GM23338 (cell line): ENCODE data around the gene CASK.

ENCODE experiments used
- CREB1 ChIP-seq: fragments of 250-450 bp; sonication (Bioruptor Pico); IDR thresholded peaks from 2 replicates; pipeline ENCODE4 v1.5.0; 2020; ENCODE audit warnings: low read depth, mild to moderate bottlenecking, moderate library complexity
- CTCF ChIP-seq, 2 experiments: fragments of 200-600 bp in 1 of 2; sonication (generic) in 1 of 2; conservative IDR thresholded peaks; 2 replicates each; pipeline versions ENCODE4 v1.5.1 to v1.6.1; 2016 to 2017; ENCODE audit warnings: antibody characterized with exemption in 2 of 2, low read depth in 2 of 2, mild to moderate bottlenecking in 2 of 2, moderate library complexity in 1 of 2
- EZH2 ChIP-seq: fragments of 200-600 bp; sonication (generic); IDR thresholded peaks from one replicate; pipeline ENCODE4 v1.8.0; 2017; ENCODE audit warnings: antibody characterized with exemption, mild to moderate bottlenecking, low read depth; ENCODE audit not compliant: unreplicated experiment
- EZH2phosphoT487 ChIP-seq: fragments of 200-600 bp; sonication (generic); IDR thresholded peaks from one replicate; pipeline ENCODE4 v1.8.1; 2018; ENCODE audit warnings: antibody characterized with exemption; ENCODE audit not compliant: unreplicated experiment
- JUNB ChIP-seq: IDR thresholded peaks from one replicate; pipeline ENCODE4 v1.6.1; 2016; ENCODE audit warnings: antibody characterized with exemption; ENCODE audit not compliant: unreplicated experiment
- POLR2AphosphoS5 ChIP-seq: IDR thresholded peaks from 2 replicates; pipeline ENCODE4 v1.6.1; 2016; ENCODE audit warnings: antibody characterized with exemption, low read depth
- REST ChIP-seq: IDR thresholded peaks from one replicate; pipeline ENCODE4 v1.6.1; 2018; ENCODE audit warnings: antibody characterized with exemption; ENCODE audit not compliant: unreplicated experiment

- TF ChIP-seq CTCF (conservative IDR thresholded peaks at IDR 0.05; ENCODE audit: low read depth in 2 of 2), result no peak
- TF ChIP-seq POLR2AphosphoS5, result no peak
- TF ChIP-seq EZH2phosphoT487, result no peak
- TF ChIP-seq CREB1 (CRISPR knock-in tag), result no peak
- no peak for TF ChIP-seq REST
- TF ChIP-seq EZH2, result no peak
- TF ChIP-seq JUNB, result no peak
Observed at GRCh38 chrX:41887691-41888090, 35.7 kb downstream of the CASK start.
